Stimulated activated CD4-positive, alpha-beta T cell treated with anti-CD3 and anti-CD28 coated beads, Interleukin-4, amount 100 ng/mL, for 4 hours (primary cell): ENCODE results near the gene PYHIN1.
A peak's percentile ranks its signal among the peaks of the same experiment; 100 is the strongest.
"Not testable (repeated sequence)": the region's sequence is repeated elsewhere in the genome, so short reads cannot be mapped to it uniquely, and the experiment has no call there.

ENCODE experiments used
- DNase-seq, 2 experiments: peaks; one replicate each; pipeline ENCODE4 v3.0.0-alpha.2; 2020

PYHIN1 gene

GRCh38 chr1:158983235-158983634 is 51.9 kb downstream of the PYHIN1 start:
- no peak for DNase-seq

- no peak for DNase-seq
Measured at GRCh38 chr1:158984386-158984785, 53.0 kb downstream of the PYHIN1 start.

GRCh38 chr1:158989424-158989823 is 58.1 kb downstream of the PYHIN1 start:
- DNase-seq: no peak

GRCh38 chr1:158992787-158993312 is 61.5 kb downstream of the PYHIN1 start:
- no peak for DNase-seq

DNA sequence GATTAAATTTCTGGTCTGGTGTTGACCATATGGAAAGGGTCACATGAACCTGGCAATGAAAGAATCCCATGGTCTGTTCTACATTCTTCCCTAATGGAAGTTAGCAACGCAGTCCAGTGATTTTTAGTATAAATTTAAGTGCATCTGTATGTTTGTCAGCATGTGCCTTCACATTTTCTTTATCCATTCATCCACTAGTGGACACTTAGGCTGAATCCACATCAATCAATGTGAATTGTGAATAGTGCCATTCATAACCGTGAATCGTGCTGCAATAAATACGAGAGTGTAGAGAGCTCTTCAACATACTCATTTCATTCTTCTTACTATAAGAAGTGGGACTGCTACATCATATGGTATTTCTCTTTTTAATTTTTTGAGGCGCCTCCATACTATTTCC is 65.6 kb downstream of the PYHIN1 start:
- DNase-seq: no peak

DNA sequence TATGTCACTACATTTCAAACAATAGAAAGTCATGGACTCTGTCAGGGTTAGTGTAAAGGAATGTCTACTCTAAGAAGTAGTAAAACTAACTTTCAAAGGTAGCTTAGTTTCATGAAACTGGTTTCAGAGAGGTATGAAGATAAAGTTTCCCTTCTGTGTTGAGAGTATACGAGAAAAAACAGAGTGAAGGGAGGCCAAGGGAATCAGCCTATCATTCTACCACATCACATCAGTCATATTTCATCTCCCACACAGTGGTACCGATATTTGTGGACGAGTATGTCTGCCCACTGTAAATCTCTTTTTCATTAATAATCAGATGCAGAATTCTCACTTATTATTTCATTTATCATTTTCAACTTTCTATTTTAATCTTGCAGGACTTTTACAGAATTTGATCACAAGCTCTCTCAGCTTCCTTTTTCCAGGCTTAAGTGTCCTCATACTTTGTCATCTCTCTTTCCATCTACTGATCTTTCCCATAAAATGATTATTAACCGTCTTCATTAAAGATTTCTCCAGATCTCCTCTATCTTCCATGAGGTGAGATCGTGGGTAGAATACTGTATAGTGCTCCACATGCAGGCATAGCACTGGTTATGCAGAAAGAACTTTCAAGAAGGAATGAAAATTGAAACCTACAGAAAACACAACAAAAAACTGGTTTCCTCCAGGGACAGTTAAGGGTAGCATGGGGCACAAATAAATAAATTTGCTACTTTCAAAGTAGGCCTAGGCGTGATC is 66.9 kb downstream of the PYHIN1 start:
- no peak for DNase-seq

DNA sequence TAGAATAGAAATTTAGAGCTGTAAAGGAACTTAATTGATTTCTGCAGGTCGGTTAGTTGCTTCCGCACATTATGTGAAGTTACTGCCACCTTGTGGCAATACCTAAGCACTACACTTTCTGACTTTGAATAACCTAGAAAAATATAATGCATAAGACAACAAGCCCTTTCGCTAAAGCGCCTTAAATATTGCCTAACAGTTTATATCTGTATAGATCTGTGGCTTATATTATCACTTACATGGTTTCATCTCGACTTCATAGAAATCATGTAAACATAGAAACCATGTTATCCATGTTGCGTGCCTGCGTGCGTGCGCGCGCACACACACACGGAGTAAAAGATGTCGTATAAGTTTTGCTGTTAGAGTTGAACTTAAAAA is 67.4 kb downstream of the PYHIN1 start:
- peak in 1 of 2 experiments; percentile 29 for DNase-seq

- DNase-seq: no peak
Measured at GRCh38 chr1:158999316-159000069, 68.1 kb downstream of the PYHIN1 start.

DNA sequence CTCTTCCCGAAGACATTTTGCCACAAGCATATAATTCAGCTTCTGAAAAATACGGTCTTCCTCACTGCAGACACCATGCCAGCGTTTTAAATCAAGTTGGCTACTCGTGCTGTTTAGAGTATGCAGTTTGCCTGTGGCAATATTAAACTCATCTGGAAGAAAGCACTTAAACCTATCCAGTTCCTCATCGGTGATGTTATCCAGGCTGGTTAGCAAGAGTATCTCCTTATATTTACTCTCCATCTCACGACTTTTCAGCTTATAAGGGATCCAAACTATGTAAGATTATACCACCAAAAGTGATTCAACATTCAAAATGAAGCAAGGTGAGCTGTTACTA is 68.7 kb downstream of the PYHIN1 start:
- DNase-seq: no peak

GRCh38 chr1:159000625-159001024 is 69.3 kb downstream of the PYHIN1 start:
- no peak for DNase-seq

DNA sequence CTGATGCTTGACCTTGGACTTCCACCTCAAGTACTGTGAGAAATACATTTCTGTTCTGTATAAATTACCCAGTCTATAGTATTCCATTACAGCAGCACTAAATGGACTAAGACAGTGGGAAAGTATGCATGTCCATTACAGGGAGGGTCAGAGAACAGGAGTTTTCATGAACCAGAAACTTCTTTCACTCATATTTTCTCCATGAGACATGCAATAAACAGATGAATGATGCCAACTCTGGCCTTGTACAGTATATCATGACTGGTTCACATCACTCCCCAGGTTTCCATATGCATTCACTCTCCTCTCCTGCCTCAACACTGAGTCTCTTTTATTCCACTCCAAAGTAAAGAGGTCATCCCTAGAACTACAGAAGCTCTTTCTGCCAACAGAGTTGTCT is 73.8 kb downstream of the PYHIN1 start:
- no peak for DNase-seq

- DNase-seq: no peak
Measured at GRCh38 chr1:159005676-159006075, 74.3 kb downstream of the PYHIN1 start.

DNA sequence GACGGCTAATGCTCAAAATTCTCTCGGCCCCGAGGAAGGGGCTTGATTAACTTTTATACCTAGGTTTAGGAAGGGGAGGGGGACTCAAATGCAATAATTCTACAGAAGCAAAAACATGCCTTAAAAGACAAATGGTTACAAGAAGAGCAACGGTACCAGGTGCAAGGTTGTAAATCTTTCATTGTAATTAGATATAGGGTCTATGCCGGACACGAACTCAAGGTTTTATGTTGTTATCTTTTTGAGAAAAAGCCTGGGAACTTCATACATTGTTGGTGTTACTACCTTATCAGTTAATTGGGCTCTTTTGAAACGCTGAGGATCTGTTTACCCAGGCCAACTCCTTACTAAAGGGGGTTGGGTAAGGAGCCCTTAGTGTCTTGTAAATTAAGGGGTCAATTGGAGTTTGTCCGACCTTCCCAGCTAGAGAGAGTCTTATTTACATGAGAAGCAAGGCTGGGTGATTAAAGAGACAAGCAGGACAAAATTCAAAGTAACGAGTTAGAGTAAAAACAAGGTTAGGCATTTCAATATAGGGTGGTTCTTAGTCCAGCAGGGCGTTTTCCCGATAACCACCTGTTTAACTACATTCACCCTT is 75.0 kb downstream of the PYHIN1 start:
- DNase-seq: not testable (repeated sequence)

- DNase-seq: no peak
Measured at GRCh38 chr1:159007726-159008125, 76.4 kb downstream of the PYHIN1 start.

DNA sequence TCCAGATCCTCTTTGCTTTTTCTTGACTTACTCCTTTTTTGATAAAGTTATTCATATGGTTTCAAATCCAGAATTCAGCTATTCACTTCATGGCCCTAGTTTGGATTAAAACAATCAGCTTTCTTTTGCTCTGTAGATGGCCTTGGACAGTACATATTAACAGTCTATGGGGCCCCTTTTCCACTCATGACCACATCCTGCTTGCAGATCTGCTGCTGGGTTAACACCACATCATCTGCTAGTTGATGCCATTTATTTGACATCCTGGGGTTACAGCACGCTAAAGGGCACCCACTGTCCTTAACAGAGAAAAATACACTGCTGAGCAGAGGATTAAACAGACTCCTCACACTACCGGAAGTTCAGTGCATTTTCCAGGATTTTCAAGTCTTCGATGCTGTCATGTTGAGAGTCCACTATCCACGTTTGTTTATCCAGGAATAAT is 77.4 kb downstream of the PYHIN1 start:
- peak; percentile 17 to 70 for DNase-seq

DNA sequence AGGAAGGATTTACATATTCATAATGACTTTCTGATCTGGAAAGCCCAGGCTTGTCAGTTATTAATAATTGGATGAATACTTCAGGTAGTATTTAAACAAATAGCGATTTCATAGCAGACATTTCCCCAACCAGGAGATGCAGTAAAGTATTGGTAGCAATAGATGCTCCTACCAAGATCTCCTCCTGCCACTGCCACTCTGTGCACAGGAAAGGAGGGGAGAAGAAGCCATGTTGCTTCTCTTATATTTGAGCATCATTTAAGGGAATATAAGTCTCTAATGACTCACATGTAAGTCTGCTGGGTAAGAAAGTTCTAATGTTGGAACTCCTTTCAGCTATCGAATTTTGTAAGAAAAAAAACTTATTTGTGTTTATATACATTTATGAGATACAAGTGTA is 77.9 kb downstream of the PYHIN1 start:
- no peak for DNase-seq

DNA sequence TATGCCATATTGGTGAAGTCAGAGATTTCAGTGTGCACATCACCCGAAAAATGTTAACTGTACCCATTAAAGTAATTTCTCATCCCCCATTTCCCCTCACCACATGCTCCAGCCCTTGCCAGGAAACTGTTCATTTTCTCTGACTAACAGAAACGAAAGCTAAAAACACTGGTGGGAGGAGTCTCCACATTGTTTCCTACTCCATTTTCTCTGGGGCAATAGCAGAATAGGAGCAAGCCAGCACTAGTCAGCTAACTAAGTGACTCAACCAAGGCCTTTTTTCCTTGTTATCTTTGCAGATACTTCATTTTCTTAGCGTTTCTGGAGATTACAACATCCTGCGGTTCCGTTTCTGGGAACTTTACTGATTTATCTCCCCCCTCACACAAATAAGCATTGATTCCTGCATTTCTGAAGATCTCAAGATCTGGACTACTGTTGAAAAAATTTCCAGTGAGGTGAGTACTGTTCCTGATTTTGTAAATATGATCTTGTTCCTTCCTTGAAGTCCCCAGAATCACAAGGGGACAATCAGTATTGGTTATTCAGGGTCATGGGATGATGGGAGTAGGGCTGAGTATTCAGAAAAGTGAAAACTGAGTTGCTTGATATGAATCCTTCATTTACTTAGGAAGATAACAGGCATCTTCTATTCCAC is 78.5 kb downstream of the PYHIN1 start, which contains the start of gene IFI16:
IFI16 (plus strand) TSS at position 204 of the 658 bp plus-strand sequence. CDS start 4,774 bp downstream, outside the sequence.
- peak; percentile 23 to 72 for DNase-seq

DNA sequence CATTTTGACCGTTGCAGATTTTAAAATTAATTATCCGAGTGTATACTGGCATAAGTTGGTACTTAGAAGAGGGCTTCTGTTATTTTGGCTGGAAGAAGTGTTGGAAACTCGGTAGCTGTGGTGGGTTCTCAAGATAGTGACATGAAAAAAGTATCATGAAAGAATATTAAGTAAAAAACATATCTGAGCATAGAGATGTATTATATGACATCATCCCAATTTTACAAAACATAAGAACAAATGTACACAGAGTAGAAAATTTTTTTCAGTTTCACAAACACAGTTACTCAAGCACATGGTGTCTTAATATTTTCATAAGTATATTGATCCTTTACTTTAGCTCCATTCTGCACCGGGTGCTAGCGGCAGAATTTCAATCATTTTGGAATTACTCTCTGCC is 79.0 kb downstream of the PYHIN1 start:
- DNase-seq: no peak

- DNase-seq: not testable (repeated sequence)
Measured at GRCh38 chr1:159011001-159011400, 79.6 kb downstream of the PYHIN1 start.

- DNase-seq: no peak
Measured at GRCh38 chr1:159011751-159012150, 80.4 kb downstream of the PYHIN1 start.

- DNase-seq: peak; percentile 17 to 49
Measured at GRCh38 chr1:159012495-159012894, 81.1 kb downstream of the PYHIN1 start.

GRCh38 chr1:159014003-159014571 is 82.7 kb downstream of the PYHIN1 start:
- DNase-seq: no peak

DNA sequence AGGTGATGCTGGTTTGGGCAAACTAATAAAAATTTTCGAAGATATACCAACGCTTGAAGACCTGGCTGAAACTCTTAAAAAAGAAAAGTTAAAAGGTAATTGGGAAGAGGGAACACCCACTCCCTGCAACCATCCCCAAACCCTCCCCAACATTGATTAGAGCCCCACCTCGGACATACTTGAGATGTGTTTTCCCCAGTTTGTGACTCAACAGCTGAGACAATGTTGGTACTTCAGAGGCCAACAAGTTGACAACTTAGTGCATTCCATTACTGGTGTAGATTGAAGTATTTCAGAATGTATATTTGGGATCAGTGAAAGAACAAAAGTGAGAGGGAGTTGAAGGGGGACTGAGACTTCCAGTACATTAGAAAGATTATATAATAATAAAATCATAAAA is 83.5 kb downstream of the PYHIN1 start:
- DNase-seq: no peak
